ENCODE measurements around the gene UBE2D4. TPM values are rescaled to one million over a fixed set of nuclear protein-coding genes. Genes with fewer than 3 reads are reported as not detected.
A peak's percentile ranks its signal among the peaks of the same experiment; 100 is the strongest.

UBE2D4 gene
- total and polyA plus RNA-seq, 9 of the 15 experiments (the other 6 are each of a cell fraction or from before 2014, with no cell fraction given) = 3.3 to 16.2 (median 7.5) TPM

- TF ChIP-seq ZNF512 (tag; IDR thresholded peaks at IDR 0.05) (peak; percentile 55; the same call in 1 of the 2 replicates), MXI1 (IDR thresholded peaks at IDR 0.05; ENCODE audit: low read depth, low read length) (no peak), PHF21A (IDR thresholded peaks at IDR 0.05; ENCODE audit: borderline replicate concordance, low read depth) (no peak), RAD51 (IDR thresholded peaks at IDR 0.05; ENCODE audit: borderline replicate concordance, low read depth) (no peak)
- FAIRE-seq (no peak), ATAC-seq (no peak), DNase-seq (ENCODE audit: extremely low read depth in 1 of 4, low spot score in 3 of 4) (no peak)
- Histone ChIP-seq H3K79me2 (ENCODE audit: control insufficient read depth, insufficient read depth, low read length) (peaks cover 17% of the 10 kb centered on the region), H3K9me1 (ENCODE audit: control insufficient read depth, insufficient read depth, low read length) (no peaks in the 10 kb centered on the region), H3K36me3 (ENCODE audit: control insufficient read depth, insufficient read depth, low read length) (no peaks in the 10 kb centered on the region), H4K20me1 (replicated peaks; ENCODE audit: control insufficient read depth, insufficient read depth, low read length) (no peaks in the 10 kb centered on the region), H3K4me3 (no peak overlapping the region), H3K4me2 (ENCODE audit: insufficient read depth, low read length) (no peak overlapping the region), H3K9ac (ENCODE audit: insufficient read depth in 1 of 2, low read depth in 2 of 2, low read length in 2 of 2) (no peak overlapping the region), H3K27ac (ENCODE audit: extremely low read depth, low read depth, low read length) (no peak overlapping the region), H3K4me1 (replicated peaks in 1 of 2; ENCODE audit: control insufficient read depth in 2 of 2, insufficient read depth in 2 of 2, low read length in 2 of 2) (peaks cover 7 to 14% of the 10 kb centered on the region in 2 experiments; a peak in 4 of 5 replicates), H2AFZ (ENCODE audit: low read depth, low read length) (no peak overlapping the region), H3K27me3 (ENCODE audit: control insufficient read depth in 2 of 2, insufficient read depth in 2 of 2, low read length in 2 of 2) (no peaks in the 10 kb centered on the region), H3K9me3 (replicated peaks; ENCODE audit: control insufficient read depth, insufficient read depth, low read depth, low read length) (no peaks in the 10 kb centered on the region; the same call in 1 of the 2 replicates)
- in situ Hi-C loops (cut with MboI) (no loop called here), intact Hi-C loops (cut with micrococcal nuclease) (no loop called here)
- POLR2A ChIA-PET = interaction anchor here (0.6 kb wide), 1 partner anchor 12 kb away, joined by 3 read pairs; no protein-coding TSS in a partner anchor
- no TSS peak for BruUV-seq (replicated peaks)
- CTCF ChIA-PET (ENCODE audit: low intra/inter-chr PET ratio) = no interaction called here
- WGBS (ENCODE audit: insufficient coverage, low coverage, missing lambda C conversion rate) = 58% methylated on average over 2 of the region's 4 CpGs
Measured at GRCh38 chr7:43922726-43923125, 3.5 kb upstream of the UBE2D4 start.

GRCh38 chr7:43926798-43927123 lies 525 bp downstream of the UBE2D4 start:
- peak overlapping the region; percentile 90 for H2AFZ ChIP-seq (ENCODE audit: low read depth, low read length)
- intact Hi-C loops (cut with micrococcal nuclease) = no loop called here
- TF ChIP-seq SIN3A (IDR thresholded peaks at IDR 0.05; ENCODE audit: borderline replicate concordance in 2 of 2, control insufficient read depth in 1 of 2, low read depth in 2 of 2, low read length in 2 of 2) (no peak), TAL1 (IDR thresholded peaks at IDR 0.05) (no peak), ETS1 (conservative IDR thresholded peaks at IDR 0.05; ENCODE audit: control insufficient read depth, low read depth, low read length) (no peak), MXI1 (IDR thresholded peaks at IDR 0.05; ENCODE audit: low read depth, low read length) (no peak), DPF2 (IDR thresholded peaks at IDR 0.05) (peak; percentile 34; the same call in 1 of the 2 replicates), CREB3 (tag; conservative IDR thresholded peaks at IDR 0.05; ENCODE audit: low read depth) (no peak), HDAC2 (IDR thresholded peaks at IDR 0.05) (0 out of 2 replicates have a peak, but pooled peaks have one; percentile 55), ZNF146 (CRISPR knock-in tag; IDR thresholded peaks at IDR 0.05; ENCODE audit: unreplicated experiment) (no peak), IRF2 (CRISPR knock-in tag; IDR thresholded peaks at IDR 0.05) (no peak), SMAD2 (IDR thresholded peaks at IDR 0.05; ENCODE audit: low read depth, low read length) (no peak)

More at GRCh38 chr7:43926798-43927123, 525 bp downstream of the UBE2D4 start:
- DNase-seq (ENCODE audit: extremely low read depth in 1 of 4, low spot score in 3 of 4) = no peak
- BruUV-seq (replicated peaks) = no TSS peak
- Histone ChIP-seq H3K9ac (ENCODE audit: insufficient read depth in 1 of 2, low read depth in 2 of 2, low read length in 2 of 2) (peak overlapping the region; percentile 89 to 91), H3K9me3 (replicated peaks; ENCODE audit: control insufficient read depth, insufficient read depth, low read depth, low read length) (no peaks in the 10 kb centered on the region; the same call in 1 of the 2 replicates), H3K36me3 (ENCODE audit: control insufficient read depth, insufficient read depth, low read length) (no peaks in the 10 kb centered on the region), H3K4me2 (ENCODE audit: insufficient read depth, low read length) (peak overlapping the region; percentile 99), H3K79me2 (ENCODE audit: control insufficient read depth, insufficient read depth, low read length) (peaks cover 17% of the 10 kb centered on the region), H3K4me1 (replicated peaks in 1 of 2; ENCODE audit: control insufficient read depth in 2 of 2, insufficient read depth in 2 of 2, low read length in 2 of 2) (peaks cover 15 to 17% of the 10 kb centered on the region in 2 experiments; a peak in 4 of 5 replicates), H3K4me3 (peak overlapping the region; percentile 63), H3K9me1 (ENCODE audit: control insufficient read depth, insufficient read depth, low read length) (no peaks in the 10 kb centered on the region), H4K20me1 (replicated peaks; ENCODE audit: control insufficient read depth, insufficient read depth, low read length) (no peaks in the 10 kb centered on the region), H3K27ac (ENCODE audit: extremely low read depth, low read depth, low read length) (peak overlapping the region; percentile 88), H3K27me3 (ENCODE audit: control insufficient read depth in 2 of 2, insufficient read depth in 2 of 2, low read length in 2 of 2) (no peaks in the 10 kb centered on the region)
- ChIA-PET CTCF (ENCODE audit: low intra/inter-chr PET ratio) (no interaction called here), POLR2A (interaction anchor here (0.6 to 1.5 kb wide), 6 partner anchors 16 to 856 kb away, joined by 3 to 6 read pairs (median 3); no protein-coding TSS in a partner anchor)
- in situ Hi-C loops (cut with MboI) = no loop called here
- peak; percentile 45 for ATAC-seq
- WGBS (ENCODE audit: insufficient coverage, low coverage, missing lambda C conversion rate) = 6% methylated on average over 6 of the region's 6 CpGs
- no peak for FAIRE-seq
